Dendritic cell treated with granulocyte-macrophage colony-stimulating factor and Interleukin-4, amounts not matched to agents 40 ng/mL and 50 ng/mL, for 4 days (primary cell): ENCODE measurements around the gene ZIM2.

Experiments used
- H3K27ac Mint-ChIP-seq: one replicate; pipeline ENCODE4 v1.8.0; 2022; ENCODE audit warnings: mild to moderate bottlenecking, mixed read lengths
- H3K27me3 Mint-ChIP-seq: one replicate; pipeline ENCODE4 v1.8.0; 2022; ENCODE audit warnings: mild to moderate bottlenecking, mixed read lengths
- H3K36me3 Mint-ChIP-seq: one replicate; pipeline ENCODE4 v1.8.0; 2022; ENCODE audit warnings: low read depth, mixed read lengths
- H3K4me1 Mint-ChIP-seq: one replicate; pipeline ENCODE4 v1.8.0; 2022; ENCODE audit warnings: low read depth, mixed read lengths
- H3K4me3 Mint-ChIP-seq: one replicate; pipeline ENCODE4 v1.8.0; 2022; ENCODE audit warnings: mild to moderate bottlenecking, moderate library complexity, mixed read lengths
- H3K9me3 Mint-ChIP-seq: one replicate; pipeline ENCODE4 v1.8.0; 2022; ENCODE audit warnings: mixed read lengths
- intact Hi-C: fragments of 100-400 bp; cut with micrococcal nuclease; formaldehyde crosslinking; loops from one replicate; pipeline ENCODE4 v1.15.0; 2022

The ZIM2 gene

DNA sequence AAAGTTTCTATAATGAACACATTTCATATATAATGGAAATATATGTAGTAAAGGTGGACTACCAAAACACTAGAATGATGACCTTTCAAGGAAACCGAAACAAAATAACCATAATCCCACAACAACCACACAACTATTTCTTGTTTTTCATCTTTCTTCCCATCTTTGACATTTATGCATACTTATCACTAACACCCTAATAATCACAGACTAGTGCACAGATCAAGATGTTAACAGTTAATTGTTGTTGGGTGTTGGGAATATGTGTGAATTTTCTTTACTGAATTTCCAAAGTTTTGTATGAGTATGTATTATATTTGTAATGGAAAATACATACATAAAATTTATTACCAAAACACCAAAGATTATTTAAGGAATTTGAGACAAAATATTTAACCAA, 30.3 kb downstream of the ZIM2 start:
- no peak overlapping the region for H3K27ac Mint-ChIP-seq
- H3K9me3 Mint-ChIP-seq, result peaks cover 83% of the 10 kb centered on the region
- no peaks in the 10 kb centered on the region for H3K27me3 Mint-ChIP-seq
- H3K4me1 Mint-ChIP-seq, result no peaks in the 10 kb centered on the region
- no peaks in the 10 kb centered on the region for H3K36me3 Mint-ChIP-seq
- H3K4me3 Mint-ChIP-seq, result no peak overlapping the region
- intact Hi-C loops, result no loop called here

DNA sequence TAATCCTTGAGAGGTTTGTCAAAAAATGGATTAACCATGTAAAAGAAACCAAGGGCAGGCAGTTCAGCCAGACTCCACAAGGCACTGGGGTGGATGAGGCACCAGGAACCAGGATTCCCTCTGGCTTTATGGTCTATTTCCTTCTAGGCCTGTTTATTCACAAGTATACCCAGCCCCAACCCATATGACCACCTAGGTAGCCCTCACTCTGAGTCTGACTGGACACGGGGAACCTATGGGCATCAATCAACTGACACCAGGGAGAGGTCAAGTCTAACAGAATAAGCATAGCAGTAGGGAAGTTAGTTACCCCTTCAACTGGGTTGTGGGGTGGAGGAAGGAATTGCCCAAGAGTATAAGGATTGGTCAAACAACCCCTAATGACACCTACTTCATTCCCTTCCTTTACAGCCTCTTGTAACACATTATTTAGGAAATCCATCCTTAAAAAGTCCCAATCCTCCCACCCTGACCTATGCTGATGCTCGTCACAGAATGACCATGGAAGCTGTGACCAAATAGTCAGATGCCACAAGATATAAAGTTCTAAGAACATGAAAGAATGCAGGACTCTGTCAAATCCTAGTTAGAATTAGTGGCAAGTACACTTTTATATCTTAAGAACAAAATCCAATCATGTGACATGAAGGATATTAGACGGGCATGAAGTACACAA, 31.7 kb downstream of the ZIM2 start:
- Mint-ChIP-seq H3K9me3 (peaks cover 83% of the 10 kb centered on the region), H3K27ac (no peak overlapping the region), H3K4me3 (no peak overlapping the region), H3K27me3 (no peaks in the 10 kb centered on the region), H3K4me1 (no peaks in the 10 kb centered on the region), H3K36me3 (no peaks in the 10 kb centered on the region)
- intact Hi-C loops, result no loop called here

DNA sequence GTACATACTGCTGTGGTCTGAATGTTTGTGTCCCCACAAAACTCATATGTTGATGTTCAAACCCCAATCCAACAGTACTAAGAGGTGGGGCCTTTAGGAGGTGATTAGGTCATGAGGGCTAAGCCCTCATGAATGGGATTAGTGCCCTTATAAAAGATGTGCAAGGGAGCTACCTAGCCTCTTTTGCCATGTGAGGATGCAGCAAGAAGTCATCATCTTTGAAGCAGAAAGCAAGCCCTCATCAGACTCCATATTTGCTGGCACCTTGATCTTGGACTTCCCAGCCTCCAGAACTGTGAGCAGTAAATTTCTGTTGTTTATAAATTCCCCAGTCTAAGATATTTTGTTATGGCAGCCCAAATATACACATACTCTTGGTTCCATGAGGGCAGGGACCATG, 33.9 kb downstream of the ZIM2 start:
- Mint-ChIP-seq H3K9me3 (peaks cover 85% of the 10 kb centered on the region), H3K36me3 (no peaks in the 10 kb centered on the region), H3K4me3 (no peak overlapping the region), H3K4me1 (no peaks in the 10 kb centered on the region), H3K27me3 (no peaks in the 10 kb centered on the region), H3K27ac (no peak overlapping the region)
- intact Hi-C loops, result no loop called here

DNA sequence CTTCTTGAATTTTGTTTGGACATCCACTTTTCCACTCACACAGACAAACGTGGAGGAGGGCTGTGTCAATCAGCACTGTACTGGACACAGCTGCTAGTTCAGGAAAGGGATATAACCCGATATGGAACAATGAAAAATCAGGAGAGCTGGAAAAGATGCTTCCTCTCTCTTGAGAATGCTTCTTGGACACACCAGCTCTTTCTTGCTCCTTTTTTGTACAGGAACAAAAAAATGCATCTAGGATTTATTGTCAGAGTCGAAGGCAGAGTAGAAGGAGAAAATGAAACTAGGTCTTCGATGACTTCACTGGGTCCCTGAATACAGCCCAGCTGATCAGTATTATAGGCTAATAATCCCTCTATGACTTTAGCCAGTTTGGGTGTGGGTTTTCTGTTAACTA, 62.2 kb downstream of the ZIM2 start:
- Mint-ChIP-seq H3K4me3 (no peak overlapping the region), H3K9me3 (peaks cover 75% of the 10 kb centered on the region), H3K27ac (no peak overlapping the region), H3K4me1 (no peaks in the 10 kb centered on the region), H3K36me3 (no peaks in the 10 kb centered on the region), H3K27me3 (no peaks in the 10 kb centered on the region)
- intact Hi-C loops, result no loop called here

DNA sequence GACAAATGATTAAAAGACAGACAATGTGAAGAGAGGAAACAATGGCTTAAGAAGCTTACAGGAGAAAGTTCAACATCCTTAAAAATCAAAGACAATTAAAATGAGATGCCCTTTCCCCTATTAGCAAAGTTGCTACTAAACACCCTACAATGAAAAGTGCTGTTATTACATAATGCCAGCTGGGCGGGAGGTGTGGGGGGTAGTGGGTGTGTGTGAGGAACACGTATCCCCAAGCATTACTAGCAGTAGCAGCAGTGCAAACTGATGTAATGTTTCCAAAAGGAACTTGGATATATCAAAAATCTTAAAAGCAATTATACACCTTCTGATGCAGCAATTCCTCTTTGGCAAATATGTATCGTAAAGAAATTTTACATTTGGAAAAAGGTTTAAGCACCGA, 70.9 kb downstream of the ZIM2 start:
- Mint-ChIP-seq H3K27ac (no peak overlapping the region), H3K4me1 (no peaks in the 10 kb centered on the region), H3K9me3 (peaks cover 50% of the 10 kb centered on the region)

DNA sequence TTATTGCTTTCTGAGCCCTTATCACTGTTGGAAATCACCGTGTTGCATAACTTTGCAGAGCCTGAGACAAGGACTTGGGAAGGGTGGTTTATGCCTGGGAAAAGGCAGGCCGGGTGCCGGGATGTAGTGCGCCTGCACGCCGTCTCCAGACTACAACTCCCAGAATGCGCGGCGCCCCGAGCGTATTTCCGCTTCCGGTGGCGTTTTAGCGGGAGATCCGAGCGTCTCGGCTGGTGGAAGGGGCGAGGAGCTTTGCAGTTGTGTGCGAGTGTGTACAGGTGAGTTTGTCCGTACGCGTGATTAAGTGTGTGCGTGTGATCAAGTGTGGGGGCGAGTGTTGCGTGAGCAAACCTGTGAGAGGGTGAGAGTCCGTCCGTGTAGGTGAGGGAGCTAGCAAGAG, 75.4 kb downstream of the ZIM2 start:
- intact Hi-C loops, result no loop called here
- no peaks in the 10 kb centered on the region for H3K36me3 Mint-ChIP-seq
- no peak overlapping the region for H3K27ac Mint-ChIP-seq
- peaks cover 2% of the 10 kb centered on the region for H3K27me3 Mint-ChIP-seq
- peaks cover 64% of the 10 kb centered on the region for H3K9me3 Mint-ChIP-seq
- peak overlapping the region; percentile 27 for H3K4me3 Mint-ChIP-seq
- no peaks in the 10 kb centered on the region for H3K4me1 Mint-ChIP-seq

More for the DNA sequence above, 70.9 kb downstream of the ZIM2 start:
- peaks cover 2% of the 10 kb centered on the region for H3K27me3 Mint-ChIP-seq
- no peaks in the 10 kb centered on the region for H3K36me3 Mint-ChIP-seq
- no peak overlapping the region for H3K4me3 Mint-ChIP-seq
- intact Hi-C loops, result no loop called here

DNA sequence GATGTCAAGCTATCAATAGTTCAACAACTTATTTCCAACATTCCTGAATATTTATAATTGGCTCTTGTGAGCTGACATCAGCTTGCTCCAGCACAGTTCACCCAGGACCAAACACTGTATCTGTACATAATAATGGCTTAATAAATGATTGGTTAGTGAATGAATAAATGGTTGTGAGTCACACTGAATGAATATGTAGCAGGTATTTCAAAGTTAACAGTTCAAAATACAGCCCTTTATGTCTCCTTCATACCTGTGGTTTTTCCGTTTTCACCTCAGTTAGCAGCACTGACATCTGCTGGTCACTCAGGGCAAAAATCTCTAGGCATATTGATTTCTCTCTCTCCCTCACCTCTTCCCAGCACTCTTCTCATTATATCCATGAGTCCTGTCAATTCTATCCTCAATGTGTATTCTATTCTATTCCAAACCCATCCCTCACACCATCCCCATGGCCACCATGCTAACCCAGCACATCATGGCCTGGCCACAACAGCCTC, 76.3 kb downstream of the ZIM2 start:
- Mint-ChIP-seq H3K9me3 (peaks cover 71% of the 10 kb centered on the region), H3K4me3 (no peak overlapping the region), H3K27ac (no peak overlapping the region), H3K27me3 (peaks cover 2% of the 10 kb centered on the region), H3K4me1 (no peaks in the 10 kb centered on the region), H3K36me3 (no peaks in the 10 kb centered on the region)
- intact Hi-C loops, result no loop called here

DNA sequence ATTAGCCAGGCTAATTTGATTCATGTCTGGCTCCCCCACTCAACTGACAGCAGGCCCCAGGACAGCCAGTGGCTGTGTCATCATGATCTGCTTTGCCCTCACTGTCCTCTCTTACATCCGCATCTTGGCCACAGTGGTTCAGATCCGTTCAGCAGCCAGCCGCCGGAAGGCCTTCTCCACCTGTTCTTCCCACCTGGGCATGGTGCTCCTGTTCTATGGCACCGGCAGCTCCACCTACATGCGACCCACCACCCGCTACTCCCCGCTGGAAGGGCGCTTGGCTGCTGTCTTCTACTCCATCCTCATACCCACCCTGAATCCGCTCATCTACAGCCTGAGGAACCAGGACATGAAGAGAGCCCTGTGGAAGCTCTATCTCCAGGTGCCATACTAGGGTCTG, 79.7 kb downstream of the ZIM2 start:
- Mint-ChIP-seq H3K36me3 (no peaks in the 10 kb centered on the region), H3K9me3 (peaks cover 81% of the 10 kb centered on the region), H3K27me3 (peaks cover 2% of the 10 kb centered on the region), H3K4me1 (no peaks in the 10 kb centered on the region), H3K27ac (no peak overlapping the region), H3K4me3 (no peak overlapping the region)
- intact Hi-C loops, result no loop called here

DNA sequence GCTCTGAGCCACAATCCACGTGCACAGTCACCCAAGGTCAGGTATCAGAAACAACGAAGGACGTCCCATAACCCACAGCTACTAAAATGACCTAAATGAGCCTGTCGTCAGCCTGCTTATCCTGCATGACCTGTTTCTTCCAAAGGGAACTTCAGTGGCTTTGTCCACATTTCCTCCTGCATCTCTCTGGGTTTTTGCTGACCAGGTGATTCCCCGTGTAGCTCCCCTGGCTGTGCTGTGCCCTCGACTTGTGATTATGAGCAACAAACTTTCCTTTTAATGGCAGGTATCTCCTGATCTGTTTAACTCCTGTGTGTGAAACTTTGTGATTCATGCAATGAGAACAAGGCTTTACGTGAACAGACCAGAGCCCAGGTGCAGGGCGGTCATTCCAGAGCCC, 81.0 kb downstream of the ZIM2 start:
- H3K4me3 Mint-ChIP-seq, result no peak overlapping the region
- H3K36me3 Mint-ChIP-seq, result no peaks in the 10 kb centered on the region
- H3K27ac Mint-ChIP-seq, result no peak overlapping the region
- H3K4me1 Mint-ChIP-seq, result no peaks in the 10 kb centered on the region
- peaks cover 80% of the 10 kb centered on the region for H3K9me3 Mint-ChIP-seq
- intact Hi-C loops, result no loop called here
- H3K27me3 Mint-ChIP-seq, result no peaks in the 10 kb centered on the region

DNA sequence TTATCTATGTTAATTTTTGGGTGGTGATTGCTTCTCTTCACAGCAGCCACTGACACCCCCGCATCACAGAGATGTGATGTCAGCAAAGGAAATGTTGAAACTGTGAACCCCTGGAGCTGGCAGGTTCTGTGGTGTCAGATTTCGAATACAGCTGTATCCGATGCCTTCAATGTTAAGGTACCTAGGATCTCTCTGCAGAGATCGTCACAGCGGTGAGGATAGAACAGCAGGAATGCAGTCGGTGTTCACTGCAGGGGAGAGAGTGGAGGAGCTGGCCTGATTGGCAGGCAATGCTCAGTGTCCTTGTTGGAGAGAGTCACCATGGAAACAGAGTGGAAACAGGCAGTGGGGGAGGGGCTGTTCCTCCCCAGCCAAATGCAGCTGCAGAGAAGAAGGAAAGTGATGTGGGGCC, 89.4 kb downstream of the ZIM2 start:
- intact Hi-C loops, result no loop called here
- Mint-ChIP-seq H3K4me3 (no peak overlapping the region), H3K36me3 (no peaks in the 10 kb centered on the region), H3K9me3 (peaks cover 44% of the 10 kb centered on the region), H3K27me3 (no peaks in the 10 kb centered on the region), H3K4me1 (no peaks in the 10 kb centered on the region), H3K27ac (no peak overlapping the region)

DNA sequence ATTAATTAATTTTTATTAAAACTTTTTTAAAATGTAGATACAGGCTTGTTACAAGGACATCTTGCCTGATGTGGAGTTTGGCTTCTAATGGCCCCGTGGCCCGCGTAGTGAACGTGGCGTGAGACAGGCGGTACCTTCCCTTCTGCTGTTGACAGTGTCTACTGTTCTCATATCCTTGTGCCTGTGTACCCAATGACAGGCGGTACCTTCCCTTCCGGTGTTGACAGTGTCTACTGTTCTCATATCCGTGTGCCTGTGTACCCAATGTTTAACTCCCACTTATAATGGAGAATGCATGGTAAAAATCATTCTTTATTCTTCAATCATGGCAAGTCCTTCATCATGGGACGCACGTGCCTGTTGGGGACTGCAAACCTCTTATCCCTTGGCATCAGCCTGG, 89.9 kb downstream of the ZIM2 start:
- Mint-ChIP-seq H3K36me3 (no peaks in the 10 kb centered on the region), H3K4me1 (no peaks in the 10 kb centered on the region), H3K27me3 (no peaks in the 10 kb centered on the region), H3K4me3 (no peak overlapping the region), H3K9me3 (peaks cover 40% of the 10 kb centered on the region), H3K27ac (no peak overlapping the region)
- intact Hi-C loops, result no loop called here

DNA sequence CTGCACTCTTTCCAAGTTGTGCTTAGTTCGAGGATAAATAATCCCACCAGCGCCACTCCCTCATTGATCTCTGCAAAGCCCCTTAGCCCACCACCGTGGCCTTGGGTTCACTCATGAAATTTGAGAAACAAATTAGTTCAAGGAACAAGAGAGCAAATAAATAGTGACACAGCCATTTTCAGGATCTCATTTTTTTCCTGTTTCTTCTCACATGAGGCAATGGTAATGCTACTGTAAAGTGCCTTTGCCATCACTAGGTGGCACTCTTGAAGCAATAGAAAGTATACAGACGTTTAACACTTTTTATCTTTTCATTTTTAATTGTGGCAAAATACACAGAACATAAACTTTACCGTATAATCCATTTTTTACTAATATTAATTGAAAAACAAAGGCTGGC, 92.1 kb downstream of the ZIM2 start:
- intact Hi-C loops, result no loop called here
- Mint-ChIP-seq H3K27ac (no peak overlapping the region), H3K36me3 (no peaks in the 10 kb centered on the region), H3K9me3 (peaks cover 34% of the 10 kb centered on the region), H3K4me3 (no peak overlapping the region), H3K4me1 (no peaks in the 10 kb centered on the region), H3K27me3 (no peaks in the 10 kb centered on the region)

DNA sequence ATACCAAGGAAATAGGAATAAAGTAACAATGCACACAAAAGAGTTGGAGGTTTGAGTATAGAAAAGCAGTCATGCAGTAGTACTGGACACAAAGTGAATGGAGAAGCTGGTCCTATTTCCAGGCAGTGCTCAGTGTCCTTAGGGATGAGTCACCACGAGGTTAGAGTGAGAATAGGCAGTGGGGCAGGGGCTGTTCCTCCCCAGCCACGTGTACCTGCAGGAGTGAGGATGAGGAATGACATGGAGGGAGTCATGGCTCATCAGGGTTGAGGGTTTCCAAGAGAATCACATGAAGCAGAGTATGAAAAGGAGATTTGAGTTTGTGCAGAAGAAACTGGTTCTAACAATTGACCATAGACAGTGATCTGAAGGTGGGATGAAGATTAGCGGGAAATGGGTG, 94.2 kb downstream of the ZIM2 start:
- Mint-ChIP-seq H3K4me3 (no peak overlapping the region), H3K9me3 (peaks cover 47% of the 10 kb centered on the region), H3K27ac (no peak overlapping the region), H3K27me3 (no peaks in the 10 kb centered on the region), H3K36me3 (no peaks in the 10 kb centered on the region), H3K4me1 (no peaks in the 10 kb centered on the region)
- intact Hi-C loops, result no loop called here

DNA sequence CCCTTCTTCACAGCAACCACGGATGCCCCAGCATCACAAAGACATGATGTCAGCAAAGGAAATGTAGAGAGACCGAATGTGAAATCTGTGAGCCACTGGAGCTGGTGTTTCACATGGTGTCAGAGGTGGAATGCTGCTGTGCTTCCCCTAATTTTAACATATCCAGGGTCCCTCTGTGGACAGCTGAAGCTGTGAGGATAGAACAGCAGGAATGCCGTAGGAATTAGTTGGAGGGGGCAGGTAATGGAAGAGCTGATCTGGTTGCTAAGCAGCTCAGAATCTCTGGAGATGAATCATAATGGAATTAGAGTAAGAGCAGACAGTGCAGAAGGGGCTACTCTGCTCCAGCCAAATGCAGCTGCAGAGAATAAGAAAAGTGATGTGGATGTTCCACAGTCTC, 100.0 kb downstream of the ZIM2 start:
- intact Hi-C loops, result no loop called here
- Mint-ChIP-seq H3K27ac (no peak overlapping the region), H3K36me3 (no peaks in the 10 kb centered on the region), H3K9me3 (peaks cover 89% of the 10 kb centered on the region), H3K27me3 (no peaks in the 10 kb centered on the region), H3K4me1 (no peaks in the 10 kb centered on the region), H3K4me3 (no peak overlapping the region)

DNA sequence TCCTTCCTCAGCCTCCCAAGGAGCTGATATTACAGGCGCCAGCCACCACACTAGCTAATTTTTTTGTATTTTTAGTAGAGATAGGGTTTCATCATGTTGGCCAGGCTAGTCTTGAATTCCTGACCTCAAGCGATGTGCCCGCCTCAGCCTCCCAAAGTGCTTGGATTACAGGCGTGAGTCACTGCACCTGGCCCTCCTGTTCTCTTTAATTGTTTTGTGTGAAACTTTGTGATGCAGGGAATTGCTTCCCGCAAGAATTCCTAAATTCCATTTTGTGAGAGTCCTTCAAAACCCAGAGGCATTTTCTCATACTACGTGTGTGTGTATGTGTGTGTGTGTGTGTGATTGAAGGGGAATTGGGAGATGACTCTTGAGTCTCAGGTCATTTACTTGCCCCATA, 104.0 kb downstream of the ZIM2 start:
- no peaks in the 10 kb centered on the region for H3K27me3 Mint-ChIP-seq
- peaks cover 81% of the 10 kb centered on the region for H3K9me3 Mint-ChIP-seq
- no peaks in the 10 kb centered on the region for H3K4me1 Mint-ChIP-seq
- intact Hi-C loops, result no loop called here
- H3K4me3 Mint-ChIP-seq, result no peak overlapping the region
- no peak overlapping the region for H3K27ac Mint-ChIP-seq
- no peaks in the 10 kb centered on the region for H3K36me3 Mint-ChIP-seq
